ENCODE measurements around the gene SCRN1.

DNA sequence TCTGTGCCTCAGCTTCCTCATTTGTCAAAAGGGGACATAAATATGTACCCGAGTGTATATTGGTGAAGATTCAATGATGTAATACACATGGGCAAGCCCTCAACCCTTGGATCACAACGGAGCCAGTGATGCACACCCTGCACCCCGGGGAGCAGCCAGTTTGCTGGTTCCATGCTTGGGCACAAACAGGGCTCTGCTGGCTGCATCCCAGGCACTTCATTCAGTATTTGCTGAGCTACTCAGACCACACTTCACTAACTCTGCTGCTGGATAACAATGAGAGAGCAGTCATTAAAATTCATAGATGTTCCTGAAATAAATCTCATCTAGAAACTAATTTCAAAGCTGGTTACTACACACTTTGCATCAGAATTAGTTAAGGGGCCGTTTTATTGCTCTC lies 72.0 kb downstream of the SCRN1 start:
- TF ChIP-seq, protein P1, sequence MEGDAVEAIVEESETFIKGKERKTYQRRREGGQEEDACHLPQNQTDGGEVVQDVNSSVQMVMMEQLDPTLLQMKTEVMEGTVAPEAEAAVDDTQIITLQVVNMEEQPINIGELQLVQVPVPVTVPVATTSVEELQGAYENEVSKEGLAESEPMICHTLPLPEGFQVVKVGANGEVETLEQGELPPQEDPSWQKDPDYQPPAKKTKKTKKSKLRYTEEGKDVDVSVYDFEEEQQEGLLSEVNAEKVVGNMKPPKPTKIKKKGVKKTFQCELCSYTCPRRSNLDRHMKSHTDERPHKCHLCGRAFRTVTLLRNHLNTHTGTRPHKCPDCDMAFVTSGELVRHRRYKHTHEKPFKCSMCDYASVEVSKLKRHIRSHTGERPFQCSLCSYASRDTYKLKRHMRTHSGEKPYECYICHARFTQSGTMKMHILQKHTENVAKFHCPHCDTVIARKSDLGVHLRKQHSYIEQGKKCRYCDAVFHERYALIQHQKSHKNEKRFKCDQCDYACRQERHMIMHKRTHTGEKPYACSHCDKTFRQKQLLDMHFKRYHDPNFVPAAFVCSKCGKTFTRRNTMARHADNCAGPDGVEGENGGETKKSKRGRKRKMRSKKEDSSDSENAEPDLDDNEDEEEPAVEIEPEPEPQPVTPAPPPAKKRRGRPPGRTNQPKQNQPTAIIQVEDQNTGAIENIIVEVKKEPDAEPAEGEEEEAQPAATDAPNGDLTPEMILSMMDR (conservative IDR thresholded peaks at IDR 0.05; ENCODE audit: low read length): no peak
- no peak for TF ChIP-seq EZH2phosphoT487 (IDR thresholded peaks at IDR 0.05; ENCODE audit: borderline replicate concordance, low read depth, low read length)

Measured in OCI-LY7 (cell line).